Peyer's patch (tissue), 4 donors: ENCODE measurements around the gene RPS17.

Source experiments
- CTCF ChIP-seq, 6 experiments: fragments of 450-650 bp in 4 of 6; fragments of 200-600 bp in 2 of 6; sonication (generic) in 1 of 6; IDR thresholded peaks; one replicate each; pipeline ENCODE4 v1.5.1; 2017 to 2019; ENCODE audit warnings: antibody characterized with exemption in 6 of 6, mild to moderate bottlenecking in 3 of 6, moderate library complexity in 1 of 6
- POLR2A ChIP-seq, 2 donors: fragments of 450-650 bp; IDR thresholded peaks; one replicate each; pipeline ENCODE4 v1.5.1; 2017; ENCODE audit warnings: antibody characterized with exemption in 2 of 2, mild to moderate bottlenecking in 2 of 2, moderate library complexity in 2 of 2

GRCh38 chr15:82572986-82573385 is 32.7 kb upstream of the RPS17 start:
- TF ChIP-seq POLR2A (IDR thresholded peaks at IDR 0.05) (no peak), CTCF (IDR thresholded peaks at IDR 0.05) (no peak)
